Measurements from ENCODE around the gene CCDC102B. TPM values are rescaled to one million over a fixed set of nuclear protein-coding genes. Genes with fewer than 3 reads are reported as not detected.

CCDC102B gene
- total RNA-seq, 1 donor from 2014 or later: 4.4 TPM

GRCh38 chr18:69102959-69103358 lies 305.1 kb downstream of the CCDC102B start:
- no peaks in the 10 kb centered on the region for H3K27me3 Mint-ChIP-seq
- no peak for DNase-seq (ENCODE audit: low spot score, unreplicated experiment)
- no peak overlapping the region for H3K27ac Mint-ChIP-seq
- no peaks in the 10 kb centered on the region for H3K9me3 Mint-ChIP-seq (ENCODE audit: low read depth)
- no peaks in the 10 kb centered on the region for H3K4me1 Mint-ChIP-seq (ENCODE audit: low read depth)
- TF ChIP-seq CTCF (IDR thresholded peaks at IDR 0.05; ENCODE audit: unreplicated experiment): no peak
- H3K4me3 Mint-ChIP-seq (ENCODE audit: low read depth): no peak overlapping the region
- no peaks in the 10 kb centered on the region for H3K36me3 Mint-ChIP-seq (ENCODE audit: insufficient read depth)

Other genes with a start within 250 kb of the CCDC102B start
- gene TMX3, start 83.0 kb upstream of the CCDC102B start, total RNA-seq: 40.4 and 40.9 TPM in 2 replicates

All from progenitor cell of endocrine pancreas (in vitro differentiated cells).